Measurements from ENCODE around the gene ADGRG6.

The ADGRG6 gene

GRCh38 chr6:142398353-142398752 lies 96.5 kb downstream of the ADGRG6 start:
- Histone ChIP-seq H3K9me3 (ENCODE audit: insufficient read depth, low read depth, low read length) (no peaks in the 10 kb centered on the region), H3K9ac (ENCODE audit: low read depth, low read length) (no peak overlapping the region), H3K4me1 (ENCODE audit: insufficient read depth, low read length) (peaks cover 17% of the 10 kb centered on the region), H3K4me3 (ENCODE audit: low read length) (no peak overlapping the region), H3K27me3 (ENCODE audit: insufficient read depth, low read length) (no peaks in the 10 kb centered on the region), H3K27ac (ENCODE audit: low read depth, low read length) (no peak overlapping the region), H3K36me3 (ENCODE audit: insufficient read depth, low read length) (no peaks in the 10 kb centered on the region)
- WGBS: 88% methylated on average over 4 of the region's 4 CpGs

DNA sequence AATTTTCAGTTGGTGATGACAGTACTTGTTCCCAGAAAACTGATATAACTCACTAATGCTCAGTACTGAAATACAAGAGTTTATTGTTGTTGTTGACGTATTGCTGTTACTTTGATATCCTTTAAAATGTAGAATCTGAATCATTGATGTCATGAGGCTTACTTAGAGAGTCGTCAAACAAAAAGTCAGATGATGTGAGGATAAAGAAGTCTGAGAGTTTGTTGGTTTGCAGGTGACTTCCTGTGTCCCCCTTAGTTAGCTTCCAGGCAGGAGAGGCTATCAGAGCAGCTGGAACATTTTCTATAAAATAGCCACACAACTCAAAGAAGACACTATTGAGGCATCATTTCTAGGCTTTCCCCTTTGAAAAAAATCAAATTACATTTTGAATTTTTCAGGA lies 97.9 kb downstream of the ADGRG6 start:
- 90% methylated on average over 2 of the region's 2 CpGs for WGBS

GRCh38 chr6:142400495-142400894 lies 98.7 kb downstream of the ADGRG6 start:
- no peak overlapping the region for H3K4me3 ChIP-seq (ENCODE audit: low read length)

More for the DNA sequence above, 97.9 kb downstream of the ADGRG6 start:
- Histone ChIP-seq H3K4me1 (ENCODE audit: insufficient read depth, low read length) (peaks cover 17% of the 10 kb centered on the region), H3K4me3 (ENCODE audit: low read length) (no peak overlapping the region), H3K27ac (ENCODE audit: low read depth, low read length) (no peak overlapping the region), H3K27me3 (ENCODE audit: insufficient read depth, low read length) (no peaks in the 10 kb centered on the region), H3K36me3 (ENCODE audit: insufficient read depth, low read length) (no peaks in the 10 kb centered on the region), H3K9ac (ENCODE audit: low read depth, low read length) (no peak overlapping the region), H3K9me3 (ENCODE audit: insufficient read depth, low read depth, low read length) (no peaks in the 10 kb centered on the region)

GRCh38 chr6:142401838-142402237 lies 100.0 kb downstream of the ADGRG6 start:
- Histone ChIP-seq H3K4me1 (ENCODE audit: insufficient read depth, low read length) (peaks cover 17% of the 10 kb centered on the region), H3K27me3 (ENCODE audit: insufficient read depth, low read length) (no peaks in the 10 kb centered on the region), H3K36me3 (ENCODE audit: insufficient read depth, low read length) (no peaks in the 10 kb centered on the region), H3K9ac (ENCODE audit: low read depth, low read length) (no peak overlapping the region), H3K27ac (ENCODE audit: low read depth, low read length) (no peak overlapping the region), H3K9me3 (ENCODE audit: insufficient read depth, low read depth, low read length) (no peaks in the 10 kb centered on the region), H3K4me3 (ENCODE audit: low read length) (no peak overlapping the region)
- no CpG with 5 or more reads among the region's 1 CpG for WGBS

More at GRCh38 chr6:142400495-142400894, 98.7 kb downstream of the ADGRG6 start:
- Histone ChIP-seq H3K27me3 (ENCODE audit: insufficient read depth, low read length) (no peaks in the 10 kb centered on the region), H3K27ac (ENCODE audit: low read depth, low read length) (peak overlapping the region; percentile 7), H3K9me3 (ENCODE audit: insufficient read depth, low read depth, low read length) (no peaks in the 10 kb centered on the region), H3K36me3 (ENCODE audit: insufficient read depth, low read length) (no peaks in the 10 kb centered on the region), H3K9ac (ENCODE audit: low read depth, low read length) (no peak overlapping the region), H3K4me1 (ENCODE audit: insufficient read depth, low read length) (peaks cover 17% of the 10 kb centered on the region)
- WGBS: 53% methylated on average over 4 of the region's 4 CpGs

DNA sequence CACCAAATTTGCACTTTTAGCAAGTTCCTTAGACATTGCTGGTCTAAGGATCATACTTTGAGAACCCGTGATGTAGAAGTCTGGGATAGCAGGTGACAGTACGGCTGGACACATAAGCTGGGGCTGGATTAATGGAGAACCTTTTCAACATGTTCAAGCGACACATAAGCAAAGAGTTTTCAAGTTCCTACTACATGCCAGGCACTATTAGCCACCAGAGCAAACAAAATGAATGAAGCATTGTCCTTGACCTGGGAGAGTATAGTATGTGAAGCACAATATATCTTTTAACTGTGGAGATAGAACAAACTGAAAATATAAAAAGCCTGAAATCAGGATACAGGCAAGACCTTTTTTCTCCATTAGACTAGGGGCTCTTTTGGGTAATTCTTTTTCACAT lies 102.9 kb downstream of the ADGRG6 start:
- no peak overlapping the region for H3K27ac ChIP-seq (ENCODE audit: low read depth, low read length)
- no peak overlapping the region for H3K4me3 ChIP-seq (ENCODE audit: low read length)
- WGBS: 95% methylated on average over 3 of the region's 3 CpGs
- no peaks in the 10 kb centered on the region for H3K36me3 ChIP-seq (ENCODE audit: insufficient read depth, low read length)
- peaks cover 17% of the 10 kb centered on the region for H3K4me1 ChIP-seq (ENCODE audit: insufficient read depth, low read length)
- H3K9ac ChIP-seq (ENCODE audit: low read depth, low read length): no peak overlapping the region
- H3K9me3 ChIP-seq (ENCODE audit: insufficient read depth, low read depth, low read length): no peaks in the 10 kb centered on the region
- no peaks in the 10 kb centered on the region for H3K27me3 ChIP-seq (ENCODE audit: insufficient read depth, low read length)

DNA sequence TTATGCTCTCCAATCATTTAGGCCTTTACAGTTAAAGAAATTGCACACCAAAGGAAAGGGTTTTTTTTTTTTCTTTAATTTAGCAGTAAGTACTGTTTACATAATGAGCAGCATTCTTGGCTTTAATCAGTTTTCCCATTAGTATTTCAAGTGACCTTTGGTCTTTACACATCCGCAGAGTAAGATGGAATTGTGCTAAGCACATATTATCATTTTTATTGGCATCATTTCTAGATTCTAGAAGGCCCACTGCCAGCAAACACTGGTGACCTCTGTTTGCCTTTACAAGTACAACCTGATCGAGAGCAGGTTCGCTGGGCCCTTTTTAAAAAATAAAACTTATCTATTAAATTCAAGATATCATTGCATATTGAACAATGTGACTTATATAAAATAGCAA lies 104.3 kb downstream of the ADGRG6 start:
- Histone ChIP-seq H3K27ac (ENCODE audit: low read depth, low read length) (no peak overlapping the region), H3K4me3 (ENCODE audit: low read length) (no peak overlapping the region), H3K9me3 (ENCODE audit: insufficient read depth, low read depth, low read length) (no peaks in the 10 kb centered on the region), H3K9ac (ENCODE audit: low read depth, low read length) (no peak overlapping the region), H3K27me3 (ENCODE audit: insufficient read depth, low read length) (no peaks in the 10 kb centered on the region), H3K4me1 (ENCODE audit: insufficient read depth, low read length) (0 out of 2 replicates have a peak, but pooled peaks cover 4% of the 10 kb centered on the region), H3K36me3 (ENCODE audit: insufficient read depth, low read length) (no peaks in the 10 kb centered on the region)
- 98% methylated on average over 3 of the region's 3 CpGs for WGBS

DNA sequence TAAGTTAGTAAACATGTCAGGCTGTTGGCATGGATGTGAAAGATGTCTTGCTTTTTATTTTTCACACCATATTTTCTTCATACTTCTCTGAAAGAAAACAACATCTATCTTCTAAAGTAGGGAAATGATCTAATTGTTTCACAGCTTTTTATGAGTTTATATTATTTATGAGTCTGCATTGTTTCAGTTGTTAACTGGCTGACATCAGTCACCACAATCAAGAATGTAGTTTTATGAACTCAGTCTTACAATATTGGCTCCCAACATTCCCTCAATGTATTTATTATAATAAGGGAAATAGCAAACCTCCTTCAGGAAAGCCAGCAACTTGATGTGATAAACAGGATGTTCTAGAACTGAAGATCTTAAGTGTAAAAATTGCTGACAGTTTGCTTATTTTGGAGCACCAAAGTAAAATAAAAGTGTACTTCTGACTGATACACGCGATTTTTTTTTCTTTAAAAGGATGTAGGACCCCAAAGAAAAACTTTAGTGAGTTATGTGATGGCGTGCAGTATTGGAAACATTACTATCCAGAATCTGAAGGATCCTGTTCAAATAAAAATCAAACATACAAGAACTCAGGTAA lies 106.0 kb downstream of the ADGRG6 start:
- Histone ChIP-seq H3K4me3 (ENCODE audit: low read length) (no peak overlapping the region), H3K9me3 (ENCODE audit: insufficient read depth, low read depth, low read length) (no peaks in the 10 kb centered on the region), H3K9ac (ENCODE audit: low read depth, low read length) (no peak overlapping the region), H3K4me1 (ENCODE audit: insufficient read depth, low read length) (peaks cover 5% of the 10 kb centered on the region; the same call in 1 of the 2 replicates), H3K27me3 (ENCODE audit: insufficient read depth, low read length) (no peaks in the 10 kb centered on the region), H3K36me3 (ENCODE audit: insufficient read depth, low read length) (no peaks in the 10 kb centered on the region), H3K27ac (ENCODE audit: low read depth, low read length) (no peak overlapping the region)
- WGBS: 93% methylated on average over 2 of the region's 3 CpGs

- Histone ChIP-seq H3K27me3 (ENCODE audit: insufficient read depth, low read length) (no peaks in the 10 kb centered on the region), H3K9ac (ENCODE audit: low read depth, low read length) (no peak overlapping the region), H3K4me1 (ENCODE audit: insufficient read depth, low read length) (peaks cover 6% of the 10 kb centered on the region; the same call in 1 of the 2 replicates), H3K4me3 (ENCODE audit: low read length) (no peak overlapping the region), H3K9me3 (ENCODE audit: insufficient read depth, low read depth, low read length) (no peaks in the 10 kb centered on the region), H3K36me3 (ENCODE audit: insufficient read depth, low read length) (no peaks in the 10 kb centered on the region), H3K27ac (ENCODE audit: low read depth, low read length) (no peak overlapping the region)
These were observed 106.6 kb downstream of the ADGRG6 start for GRCh38 chr6:142408409-142408808.

GRCh38 chr6:142409794-142410193 lies 108.0 kb downstream of the ADGRG6 start:
- no peaks in the 10 kb centered on the region for H3K9me3 ChIP-seq (ENCODE audit: insufficient read depth, low read depth, low read length)
- no CpG with 5 or more reads among the region's 1 CpG for WGBS
- no peak overlapping the region for H3K9ac ChIP-seq (ENCODE audit: low read depth, low read length)
- H3K27ac ChIP-seq (ENCODE audit: low read depth, low read length): no peak overlapping the region
- H3K27me3 ChIP-seq (ENCODE audit: insufficient read depth, low read length): no peaks in the 10 kb centered on the region
- H3K36me3 ChIP-seq (ENCODE audit: insufficient read depth, low read length): no peaks in the 10 kb centered on the region
- no peak overlapping the region for H3K4me3 ChIP-seq (ENCODE audit: low read length)
- peaks cover 9% of the 10 kb centered on the region; the same call in 1 of the 2 replicates for H3K4me1 ChIP-seq (ENCODE audit: insufficient read depth, low read length)

DNA sequence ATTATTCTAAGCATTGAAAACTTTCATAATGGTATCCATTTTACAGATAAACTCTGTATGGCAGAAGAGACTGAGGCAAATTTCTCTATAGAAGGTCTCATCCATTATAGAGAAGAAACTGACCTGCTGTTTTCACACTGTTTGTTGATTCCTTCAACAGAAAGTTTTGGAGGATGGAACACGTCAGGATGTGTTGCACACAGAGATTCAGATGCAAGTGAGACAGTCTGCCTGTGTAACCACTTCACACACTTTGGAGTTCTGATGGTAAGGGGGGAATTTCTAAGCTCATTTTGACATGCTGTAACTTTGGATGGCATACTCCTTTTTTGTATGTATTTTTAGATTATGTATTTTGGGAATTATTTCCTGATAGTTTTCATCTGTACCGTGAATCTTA lies 109.3 kb downstream of the ADGRG6 start:
- Histone ChIP-seq H3K9me3 (ENCODE audit: insufficient read depth, low read depth, low read length) (no peaks in the 10 kb centered on the region), H3K9ac (ENCODE audit: low read depth, low read length) (no peak overlapping the region), H3K36me3 (ENCODE audit: insufficient read depth, low read length) (no peaks in the 10 kb centered on the region), H3K27me3 (ENCODE audit: insufficient read depth, low read length) (no peaks in the 10 kb centered on the region), H3K4me1 (ENCODE audit: insufficient read depth, low read length) (peaks cover 18% of the 10 kb centered on the region; the same call in 1 of the 2 replicates), H3K27ac (ENCODE audit: low read depth, low read length) (no peak overlapping the region), H3K4me3 (ENCODE audit: low read length) (no peak overlapping the region)
- 93% methylated on average over 1 of the region's 2 CpGs for WGBS

GRCh38 chr6:142412241-142412640 lies 110.4 kb downstream of the ADGRG6 start:
- H3K9ac ChIP-seq (ENCODE audit: low read depth, low read length): no peak overlapping the region
- H3K4me1 ChIP-seq (ENCODE audit: insufficient read depth, low read length): peaks cover 28% of the 10 kb centered on the region
- no peaks in the 10 kb centered on the region for H3K9me3 ChIP-seq (ENCODE audit: insufficient read depth, low read depth, low read length)
- no peak overlapping the region for H3K27ac ChIP-seq (ENCODE audit: low read depth, low read length)
- H3K4me3 ChIP-seq (ENCODE audit: low read length): no peak overlapping the region
- H3K36me3 ChIP-seq (ENCODE audit: insufficient read depth, low read length): no peaks in the 10 kb centered on the region
- 65% methylated on average over 2 of the region's 2 CpGs for WGBS
- no peaks in the 10 kb centered on the region for H3K27me3 ChIP-seq (ENCODE audit: insufficient read depth, low read length)

DNA sequence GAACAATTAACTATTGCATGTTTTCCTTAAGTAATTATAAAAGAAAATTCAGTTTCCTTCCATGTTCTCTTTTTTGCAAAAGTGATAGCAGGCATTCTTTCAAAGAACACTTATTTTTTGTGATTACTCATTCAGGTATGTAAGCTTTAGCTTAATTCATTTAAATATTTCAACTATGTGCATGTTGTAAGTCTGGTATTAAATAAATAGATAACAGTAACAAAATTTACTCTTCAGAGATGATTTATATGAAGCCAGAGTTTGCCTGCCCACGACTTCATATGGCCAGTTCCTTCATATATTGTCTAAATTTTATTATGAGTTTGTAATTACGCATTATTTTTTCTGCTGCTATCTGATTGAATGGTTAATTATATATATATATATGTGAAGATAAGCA lies 110.9 kb downstream of the ADGRG6 start:
- no peak overlapping the region for H3K9ac ChIP-seq (ENCODE audit: low read depth, low read length)
- no peaks in the 10 kb centered on the region for H3K36me3 ChIP-seq (ENCODE audit: insufficient read depth, low read length)
- H3K9me3 ChIP-seq (ENCODE audit: insufficient read depth, low read depth, low read length): no peaks in the 10 kb centered on the region
- H3K27ac ChIP-seq (ENCODE audit: low read depth, low read length): no peak overlapping the region
- no CpG with 5 or more reads among the region's 2 CpGs for WGBS
- H3K4me1 ChIP-seq (ENCODE audit: insufficient read depth, low read length): peaks cover 33% of the 10 kb centered on the region
- no peak overlapping the region for H3K4me3 ChIP-seq (ENCODE audit: low read length)
- H3K27me3 ChIP-seq (ENCODE audit: insufficient read depth, low read length): no peaks in the 10 kb centered on the region

All from HUES64 (cell line).